Measurements from ENCODE around the gene VTI1A.

Gene VTI1A

GRCh38 chr10:112669989-112670388 is 223.0 kb downstream of the VTI1A start:
- no peak for DNase-seq (ENCODE audit: extremely low read depth in 1 of 2, low read depth in 1 of 2)

GRCh38 chr10:112671743-112672142 is 224.7 kb downstream of the VTI1A start:
- no peak for DNase-seq (ENCODE audit: extremely low read depth in 1 of 2, low read depth in 1 of 2)

- DNase-seq (ENCODE audit: extremely low read depth in 1 of 2, low read depth in 1 of 2) = no peak
Measured at GRCh38 chr10:112672706-112673105, 225.7 kb downstream of the VTI1A start.

GRCh38 chr10:112675560-112676083 is 228.6 kb downstream of the VTI1A start:
- DNase-seq (ENCODE audit: extremely low read depth in 1 of 2, low read depth in 1 of 2) = no peak

GRCh38 chr10:112677689-112678088 is 230.7 kb downstream of the VTI1A start:
- DNase-seq (ENCODE audit: extremely low read depth in 1 of 2, low read depth in 1 of 2) = no peak

DNA sequence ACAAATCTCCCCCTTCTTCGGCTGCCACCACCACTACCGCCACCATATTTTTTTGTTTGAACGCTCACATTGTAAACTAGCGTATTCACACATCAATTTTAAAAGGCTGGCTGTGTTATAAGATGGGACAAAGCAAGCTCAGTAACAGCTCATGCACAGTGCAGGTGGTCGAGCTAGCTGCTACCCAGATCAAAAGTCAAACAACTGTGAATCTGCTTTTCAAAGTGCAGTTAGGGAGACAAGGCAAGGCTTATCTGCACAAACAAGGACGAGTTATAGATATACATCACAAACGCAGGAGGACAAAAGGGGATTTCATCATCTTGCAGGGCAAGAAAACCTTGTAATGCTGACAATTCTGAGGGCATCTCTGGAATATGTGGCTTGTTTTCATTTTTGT is 231.6 kb downstream of the VTI1A start:
- DNase-seq (ENCODE audit: extremely low read depth in 1 of 2, low read depth in 1 of 2) = no peak

GRCh38 chr10:112678987-112679386 is 232.0 kb downstream of the VTI1A start:
- DNase-seq (ENCODE audit: extremely low read depth in 1 of 2, low read depth in 1 of 2) = no peak

- no peak for DNase-seq (ENCODE audit: extremely low read depth in 1 of 2, low read depth in 1 of 2)
Measured at GRCh38 chr10:112679392-112679791, 232.4 kb downstream of the VTI1A start.

DNA sequence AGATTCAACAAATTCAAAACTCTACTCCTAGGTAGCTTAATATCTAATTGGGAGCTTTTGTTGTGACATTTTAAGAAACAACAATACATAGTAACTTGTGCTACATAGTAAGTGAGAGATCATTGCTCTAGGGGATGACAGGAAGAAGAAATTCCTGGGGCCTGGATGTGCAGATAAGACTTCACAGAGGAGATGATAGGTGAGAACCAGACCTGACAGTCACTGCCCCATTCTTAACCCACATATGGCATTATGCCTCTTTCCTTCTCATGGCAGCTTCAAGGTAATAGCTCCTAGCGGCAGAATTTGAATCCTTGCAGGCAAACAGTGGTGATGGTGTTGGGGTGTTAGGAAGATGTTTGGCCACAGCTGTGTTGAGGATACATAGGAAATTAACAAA is 233.6 kb downstream of the VTI1A start:
- no peak for DNase-seq (ENCODE audit: extremely low read depth in 1 of 2, low read depth in 1 of 2)

DNA sequence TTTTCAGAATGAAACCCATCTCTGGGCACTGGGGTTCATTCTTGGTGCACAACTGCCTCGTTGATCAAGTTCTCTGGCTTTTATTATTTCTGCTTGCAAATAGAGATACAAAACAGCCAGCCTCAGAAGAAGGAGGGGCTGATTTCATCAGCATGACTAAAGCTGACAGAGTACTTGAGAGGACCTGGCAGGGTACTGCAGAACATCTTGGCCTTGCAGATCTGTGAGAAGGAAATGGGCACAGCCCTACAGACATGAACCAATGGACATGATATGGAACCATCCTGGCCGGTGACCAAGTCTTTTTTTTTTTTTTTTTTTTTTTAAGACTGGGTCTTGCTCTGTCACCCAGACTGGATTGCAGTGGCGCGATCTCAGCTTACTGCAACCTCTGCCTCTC is 240.6 kb downstream of the VTI1A start:
- no peak for DNase-seq (ENCODE audit: extremely low read depth in 1 of 2, low read depth in 1 of 2)

GRCh38 chr10:112689327-112690072 is 242.5 kb downstream of the VTI1A start:
- no peak for DNase-seq (ENCODE audit: extremely low read depth in 1 of 2, low read depth in 1 of 2)

- DNase-seq (ENCODE audit: extremely low read depth in 1 of 2, low read depth in 1 of 2) = no peak
Measured at GRCh38 chr10:112695539-112695938, 248.5 kb downstream of the VTI1A start.

- no peak for DNase-seq (ENCODE audit: extremely low read depth in 1 of 2, low read depth in 1 of 2)
Measured at GRCh38 chr10:112696592-112696991, 249.6 kb downstream of the VTI1A start.

DNA sequence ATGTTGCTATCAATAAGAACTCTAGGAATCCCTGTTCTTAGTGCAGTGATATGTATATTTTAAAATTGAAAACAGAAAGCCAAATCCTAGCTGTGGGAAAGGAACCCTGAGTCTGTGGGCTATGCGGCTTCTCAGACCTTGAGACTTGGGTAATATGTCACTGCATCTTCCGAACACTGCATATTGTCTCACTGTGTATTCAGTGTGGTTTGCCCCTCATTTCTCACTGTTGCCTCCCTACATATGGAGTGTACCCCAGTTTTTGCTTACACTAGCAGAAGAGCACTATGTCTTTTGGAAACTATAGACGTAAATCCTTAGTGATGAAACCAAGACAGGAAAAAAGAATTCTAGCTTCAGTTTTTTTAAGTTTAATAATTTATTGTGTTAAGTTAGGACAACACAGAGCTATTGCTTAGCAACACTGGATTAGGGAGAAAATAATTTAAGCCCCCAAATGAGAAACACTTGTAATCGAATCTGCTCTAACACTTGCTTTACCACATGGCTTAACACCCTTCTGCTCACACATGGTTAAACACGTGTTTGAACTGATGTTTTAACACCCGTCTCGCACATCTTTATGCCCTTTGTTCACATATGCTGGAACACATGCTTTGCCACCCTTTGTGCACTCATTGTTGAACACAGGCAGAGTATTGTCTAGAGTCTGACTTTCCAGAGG is 251.3 kb downstream of the VTI1A start:
- DNase-seq (ENCODE audit: extremely low read depth in 1 of 2, low read depth in 1 of 2) = no peak

DNA sequence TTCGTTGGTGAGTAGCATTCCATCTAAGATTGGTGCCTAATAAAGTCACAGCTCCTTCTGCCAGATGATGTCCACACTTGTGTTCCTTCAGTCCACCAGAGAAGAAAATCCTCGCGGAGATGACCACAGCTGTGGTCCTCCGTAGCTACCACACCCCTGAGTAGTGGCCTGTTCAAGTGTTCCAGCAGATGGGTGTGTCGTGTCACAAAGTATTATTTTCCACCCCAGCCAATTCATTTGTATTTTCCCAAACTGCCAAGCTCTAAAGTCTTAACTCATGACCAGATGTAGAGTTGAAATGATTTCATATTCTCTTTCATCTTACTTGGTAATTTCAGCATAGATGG is 251.8 kb downstream of the VTI1A start:
- no peak for DNase-seq (ENCODE audit: extremely low read depth in 1 of 2, low read depth in 1 of 2)

DNA sequence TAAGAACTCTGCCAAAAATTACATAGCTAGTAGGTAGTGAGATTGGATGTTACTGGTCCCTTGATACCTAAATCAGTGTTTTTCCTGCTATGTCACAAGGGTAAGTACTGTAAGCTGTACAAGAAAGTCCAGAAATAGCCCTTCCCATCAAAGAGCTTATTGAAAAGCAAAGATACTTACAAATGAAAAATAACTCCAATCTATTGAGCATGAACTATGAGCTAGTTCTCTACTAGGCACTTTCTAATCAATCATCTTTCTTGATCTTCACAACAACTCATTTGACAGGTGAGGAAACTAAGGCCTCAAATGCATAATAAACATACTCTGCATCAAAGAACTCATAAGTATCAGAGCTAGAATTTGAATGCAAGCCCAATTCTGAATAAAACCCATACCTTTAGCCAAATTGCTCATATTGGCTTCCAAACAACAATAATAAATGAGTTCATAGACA is 253.2 kb downstream of the VTI1A start:
- no peak for DNase-seq (ENCODE audit: extremely low read depth in 1 of 2, low read depth in 1 of 2)

DNA sequence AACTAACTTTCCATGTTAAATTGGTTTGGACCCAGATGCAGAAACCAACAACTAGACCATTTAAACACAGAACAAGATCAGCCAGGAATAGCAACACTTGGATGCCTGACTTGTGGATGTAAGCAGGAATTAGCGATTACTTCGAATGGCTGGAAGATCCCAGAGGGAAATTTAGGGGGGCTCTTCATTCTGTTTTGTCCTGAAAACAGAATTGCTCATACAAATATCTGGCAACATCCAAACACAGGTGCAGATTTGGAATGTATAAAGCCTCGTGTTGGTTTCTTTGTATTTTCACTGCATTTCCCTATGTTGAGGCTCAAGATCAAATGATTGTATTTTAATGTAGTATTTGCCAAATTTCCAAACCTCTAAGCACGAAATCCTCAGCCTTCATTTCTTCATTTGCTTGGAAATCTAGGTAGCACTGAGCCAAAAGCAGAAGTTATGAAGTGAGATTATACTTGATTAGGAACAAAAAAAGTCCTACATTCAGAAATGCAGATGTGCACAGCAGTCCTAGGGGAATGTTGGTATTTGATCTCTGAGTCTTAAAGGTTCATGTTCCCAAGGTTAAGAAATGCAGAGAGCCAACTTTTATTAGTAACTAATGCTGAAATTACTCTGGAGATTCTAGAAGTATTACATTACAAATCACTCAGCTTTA is 254.3 kb downstream of the VTI1A start:
- no peak for DNase-seq (ENCODE audit: extremely low read depth in 1 of 2, low read depth in 1 of 2)

DNA sequence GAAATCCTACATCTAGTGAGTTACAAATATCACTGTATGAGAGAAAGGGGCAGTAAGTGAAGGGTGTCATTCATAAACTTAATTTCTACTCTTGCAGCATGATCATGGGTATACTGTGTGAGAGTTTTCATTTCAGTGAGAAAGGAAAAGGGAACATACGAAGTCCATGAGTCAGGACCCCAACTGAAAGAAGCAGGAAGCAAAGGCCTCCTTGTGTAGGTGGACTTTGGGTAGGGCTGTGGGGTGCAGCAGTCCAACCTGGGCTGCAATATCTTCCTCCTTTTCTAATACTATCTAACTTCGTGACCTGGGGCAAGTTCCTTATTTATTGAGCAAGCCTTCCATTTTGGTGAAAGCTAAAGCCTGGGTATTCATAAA is 254.9 kb downstream of the VTI1A start:
- DNase-seq (ENCODE audit: extremely low read depth in 1 of 2, low read depth in 1 of 2) = no peak

GRCh38 chr10:112706577-112706976 is 259.6 kb downstream of the VTI1A start:
- no peak for DNase-seq (ENCODE audit: extremely low read depth in 1 of 2, low read depth in 1 of 2)

- DNase-seq (ENCODE audit: extremely low read depth in 1 of 2, low read depth in 1 of 2) = no peak
Measured at GRCh38 chr10:112708461-112708860, 261.4 kb downstream of the VTI1A start.

- DNase-seq (ENCODE audit: extremely low read depth in 1 of 2, low read depth in 1 of 2) = no peak
Measured at GRCh38 chr10:112710528-112710927, 263.5 kb downstream of the VTI1A start.

DNA sequence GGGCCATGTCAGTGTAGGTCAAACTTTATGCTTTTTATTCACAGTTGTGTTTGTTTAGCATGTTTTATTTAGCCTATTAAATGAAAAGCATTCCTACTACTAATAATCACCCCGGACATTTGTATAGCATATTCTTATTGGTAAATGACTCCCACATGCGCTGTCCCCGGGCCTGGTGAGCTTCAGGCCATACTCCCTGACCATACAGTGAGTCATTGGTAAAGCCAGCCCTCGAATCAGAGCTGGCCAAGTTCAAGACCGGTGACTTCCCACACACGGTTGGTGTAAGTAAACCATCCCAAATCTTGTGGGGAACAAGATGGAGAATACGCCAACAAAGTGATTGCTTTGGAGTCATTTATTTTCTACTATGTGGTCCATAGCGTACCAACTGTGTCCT is 264.4 kb downstream of the VTI1A start:
- DNase-seq (ENCODE audit: extremely low read depth in 1 of 2, low read depth in 1 of 2) = no peak
